Neuronal stem cell (in vitro differentiated cells): ENCODE data around the gene THBS4.
A peak's percentile ranks its signal among the peaks of the same experiment; 100 is the strongest.

Experiments
- DNase-seq: peaks from one replicate; pipeline ENCODE4 v3.0.0-alpha.2; 2013; ENCODE audit warnings: low spot score
- H2AFZ ChIP-seq: one replicate; pipeline ENCODE4 v1.6.1; 2013; ENCODE audit warnings: mild to moderate bottlenecking, low read length, inconsistent platforms
- H2AK5ac ChIP-seq: 2 replicates; pipeline ENCODE4 v1.6.1; 2013; ENCODE audit warnings: low read depth, mild to moderate bottlenecking, inconsistent platforms, low read length, moderate library complexity, mixed read lengths
- H2BK120ac ChIP-seq: 2 replicates; pipeline ENCODE4 v1.6.1; 2013; ENCODE audit warnings: low read depth, mild to moderate bottlenecking, inconsistent platforms, low read length, moderate library complexity, mixed read lengths
- H2BK12ac ChIP-seq: one replicate; pipeline ENCODE4 v1.6.1; 2013; ENCODE audit warnings: low read length, inconsistent platforms
- H2BK15ac ChIP-seq: 2 replicates; pipeline ENCODE4 v1.6.1; 2013; ENCODE audit warnings: mild to moderate bottlenecking, low read length, inconsistent platforms, mixed read lengths
- H2BK5ac ChIP-seq: one replicate; pipeline ENCODE4 v1.6.1; 2013; ENCODE audit warnings: inconsistent platforms, mild to moderate bottlenecking, low read length, moderate library complexity
- H3K14ac ChIP-seq: one replicate; pipeline ENCODE4 v1.6.1; 2013; ENCODE audit warnings: low read length, inconsistent platforms
- H3K18ac ChIP-seq: 2 replicates; pipeline ENCODE4 v1.6.1; 2013; ENCODE audit warnings: low read length, inconsistent platforms
- H3K23ac ChIP-seq: 2 replicates; pipeline ENCODE4 v1.6.1; 2013; ENCODE audit warnings: low read depth, mild to moderate bottlenecking, mixed read lengths, low read length, inconsistent platforms; ENCODE audit not compliant: poor library complexity
- H3K27ac ChIP-seq: replicated peaks from 3 replicates; pipeline ENCODE4 v1.5.1; 2013; ENCODE audit warnings: low read length, inconsistent platforms
- H3K27me3 ChIP-seq, 3 experiments: 2 replicates each; pipeline ENCODE4 v1.6.1; 2013; ENCODE audit warnings: low read length in 3 of 3, mild to moderate bottlenecking in 2 of 3, inconsistent platforms in 1 of 3, low read depth in 1 of 3, mixed read lengths in 1 of 3, moderate library complexity in 1 of 3; ENCODE audit not compliant: control insufficient read depth in 3 of 3, insufficient read depth in 3 of 3
- H3K36me3 ChIP-seq, 2 donors: replicated peaks in 1 of 2; 2 replicates each; pipeline ENCODE4 v1.6.1; 2013; ENCODE audit warnings: low read length in 2 of 2; ENCODE audit not compliant: control insufficient read depth in 2 of 2, insufficient read depth in 2 of 2
- H3K4ac ChIP-seq: 2 replicates; pipeline ENCODE4 v1.6.1; 2013; ENCODE audit warnings: inconsistent platforms, mild to moderate bottlenecking, low read length, moderate library complexity
- H3K4me1 ChIP-seq, 2 donors: 1 replicate in 1 of 2; 2 replicates in 1 of 2; pipeline ENCODE4 v1.6.1; 2013; ENCODE audit warnings: low read length in 2 of 2, low read depth in 1 of 2; ENCODE audit not compliant: control insufficient read depth in 2 of 2, insufficient read depth in 1 of 2
- H3K4me2 ChIP-seq: one replicate; pipeline ENCODE4 v1.6.1; 2013; ENCODE audit warnings: mild to moderate bottlenecking, low read length, inconsistent platforms; ENCODE audit not compliant: insufficient read depth, poor library complexity, severe bottlenecking
- H3K4me3 ChIP-seq, 2 donors: 2 replicates each; pipeline ENCODE4 v1.5.1; 2013; ENCODE audit warnings: low read length in 2 of 2, mild to moderate bottlenecking in 2 of 2, inconsistent platforms in 1 of 2, moderate library complexity in 1 of 2
- H3K79me1 ChIP-seq: one replicate; pipeline ENCODE4 v1.6.1; 2013; ENCODE audit warnings: low read depth, mild to moderate bottlenecking, inconsistent platforms, low read length, moderate library complexity
- H3K9ac ChIP-seq: one replicate; pipeline ENCODE4 v1.6.1; 2013; ENCODE audit warnings: mild to moderate bottlenecking, low read depth, low read length, inconsistent platforms; ENCODE audit not compliant: poor library complexity
- H3K9me3 ChIP-seq, 2 donors: replicated peaks in 1 of 2; 2 replicates each; pipeline versions ENCODE3 to v1.6.1; 2013; ENCODE audit warnings: low read length in 2 of 2, mild to moderate bottlenecking in 2 of 2, inconsistent platforms in 1 of 2, low read depth in 1 of 2, mixed read lengths in 1 of 2, moderate library complexity in 1 of 2; ENCODE audit not compliant: control insufficient read depth in 2 of 2, insufficient read depth in 1 of 2
- H4K8ac ChIP-seq: one replicate; pipeline ENCODE4 v1.6.1; 2013; ENCODE audit warnings: low read depth, mild to moderate bottlenecking, inconsistent platforms, low read length, moderate library complexity
- H4K91ac ChIP-seq: one replicate; pipeline ENCODE4 v1.6.1; 2013; ENCODE audit warnings: low read length, low read depth, mild to moderate bottlenecking, inconsistent platforms; ENCODE audit not compliant: poor library complexity
- WGBS, 2 donors: extraction: QIAGEN DNeasy Blood & Tissue Kit; methylation state at CpG; one replicate each; pipeline ENCODE4 v1.1.7; 2013; ENCODE audit warnings: missing lambda C conversion rate in 2 of 2, mixed read lengths in 1 of 2; ENCODE audit not compliant: insufficient read length in 2 of 2, insufficient replicate concordance in 1 of 2; ENCODE audit errors: extremely low coverage in 2 of 2; 5-methylcytosine and 5-hydroxymethylcytosine counted together

The THBS4 gene

GRCh38 chr5:80036615-80037014 lies 1.5 kb downstream of the THBS4 start:
- Histone ChIP-seq H2BK5ac (no peak overlapping the region), H2AFZ (no peak overlapping the region), H2BK12ac (no peak overlapping the region), H3K9ac (no peak overlapping the region), H4K91ac (no peak overlapping the region), H2BK120ac (no peak overlapping the region), H3K4me1 (peaks cover 1 to 3% of the 10 kb centered on the region in 2 donors), H3K18ac (no peak overlapping the region), H3K4ac (no peak overlapping the region), H3K9me3 (no peaks in the 10 kb centered on the region), H3K27me3 (peaks cover 0 to 31% (median 24%) of the 10 kb centered on the region in 3 experiments), H3K23ac (no peak overlapping the region), H3K4me2 (no peak overlapping the region), H3K36me3 (no peaks in the 10 kb centered on the region), H2AK5ac (no peak overlapping the region), H2BK15ac (no peak overlapping the region), H3K27ac (no peak overlapping the region), H3K79me1 (no peaks in the 10 kb centered on the region), H4K8ac (no peak overlapping the region), H3K14ac (no peak overlapping the region), H3K4me3 (no peak overlapping the region)
- WGBS, 2 donors = no CpG with 5 or more reads among the region's 5 CpGs
- DNase-seq = no peak

- H3K9ac ChIP-seq = no peak overlapping the region
- H3K14ac ChIP-seq = no peak overlapping the region
- H3K27ac ChIP-seq = no peak overlapping the region
- no peak overlapping the region for H3K23ac ChIP-seq
- no peak overlapping the region for H4K91ac ChIP-seq
- no peaks in the 10 kb centered on the region for H3K36me3 ChIP-seq
- H3K4me3 ChIP-seq = no peak overlapping the region
- no peak overlapping the region for H4K8ac ChIP-seq
- H3K9me3 ChIP-seq = no peaks in the 10 kb centered on the region
- no peak overlapping the region for H2AK5ac ChIP-seq
- no peak overlapping the region for H3K4ac ChIP-seq
- H2BK12ac ChIP-seq = no peak overlapping the region
- no peak for DNase-seq
- no peak overlapping the region for H3K18ac ChIP-seq
- no peak overlapping the region for H2BK5ac ChIP-seq
- no CpG with 5 or more reads among the region's 5 CpGs for WGBS, 2 donors
- peaks cover 7 to 8% of the 10 kb centered on the region in 2 donors for H3K4me1 ChIP-seq
- no peaks in the 10 kb centered on the region for H3K79me1 ChIP-seq
- no peak overlapping the region for H2BK120ac ChIP-seq
- H3K27me3 ChIP-seq = peaks cover 0 to 31% (median 24%) of the 10 kb centered on the region in 3 experiments
- H2BK15ac ChIP-seq = no peak overlapping the region
- H2AFZ ChIP-seq = no peak overlapping the region
- H3K4me2 ChIP-seq = no peak overlapping the region
Measured at GRCh38 chr5:80037366-80037765, 2.2 kb downstream of the THBS4 start.

- peak overlapping the region; percentile 37 for H2AFZ ChIP-seq
- no peak overlapping the region for H4K91ac ChIP-seq
Measured at GRCh38 chr5:80039650-80040049, 4.5 kb downstream of the THBS4 start.

GRCh38 chr5:80041527-80041926 lies 6.4 kb downstream of the THBS4 start:
- no peak overlapping the region for H3K4ac ChIP-seq
- no peak overlapping the region for H2AFZ ChIP-seq
- H3K27ac ChIP-seq = no peak overlapping the region
- no peaks in the 10 kb centered on the region for H3K9me3 ChIP-seq
- H3K79me1 ChIP-seq = no peaks in the 10 kb centered on the region
- H3K18ac ChIP-seq = no peak overlapping the region
- no peak overlapping the region for H2BK120ac ChIP-seq
- no peak overlapping the region for H3K4me3 ChIP-seq
- H2BK15ac ChIP-seq = no peak overlapping the region
- peaks cover 0 to under 1% (median 0%) of the 10 kb centered on the region in 3 experiments for H3K27me3 ChIP-seq
- no peak overlapping the region for H3K14ac ChIP-seq
- H3K23ac ChIP-seq = no peak overlapping the region
- peaks cover 5 to 9% of the 10 kb centered on the region in 2 donors for H3K4me1 ChIP-seq
- H3K4me2 ChIP-seq = no peak overlapping the region
- H2BK12ac ChIP-seq = no peak overlapping the region
- H2BK5ac ChIP-seq = no peak overlapping the region
- H4K91ac ChIP-seq = no peak overlapping the region
- DNase-seq = no peak
- H2AK5ac ChIP-seq = no peak overlapping the region
- no peak overlapping the region for H4K8ac ChIP-seq
- no CpG with 5 or more reads among the region's 4 CpGs for WGBS, 2 donors
- H3K36me3 ChIP-seq = no peaks in the 10 kb centered on the region
- no peak overlapping the region for H3K9ac ChIP-seq

More at GRCh38 chr5:80039650-80040049, 4.5 kb downstream of the THBS4 start:
- Histone ChIP-seq H3K23ac (no peak overlapping the region), H3K14ac (no peak overlapping the region), H3K36me3 (no peaks in the 10 kb centered on the region), H3K18ac (no peak overlapping the region), H2AK5ac (no peak overlapping the region), H3K27ac (no peak overlapping the region), H2BK12ac (no peak overlapping the region), H2BK5ac (no peak overlapping the region), H2BK120ac (no peak overlapping the region), H3K9ac (no peak overlapping the region), H3K4ac (no peak overlapping the region), H3K27me3 (peaks cover 0 to 16% (median 15%) of the 10 kb centered on the region in 3 experiments), H3K79me1 (no peaks in the 10 kb centered on the region), H3K4me1 (peaks cover 8 to 9% of the 10 kb centered on the region in 2 donors), H3K4me3 (no peak overlapping the region), H4K8ac (no peak overlapping the region), H3K4me2 (no peak overlapping the region), H3K9me3 (no peaks in the 10 kb centered on the region), H2BK15ac (no peak overlapping the region)
- no peak for DNase-seq
- WGBS, 2 donors = no CpG with 5 or more reads among the region's 2 CpGs
